HEK293 (cell line): ENCODE measurements around the gene SMIM13.

ENCODE experiments used
- CTCF ChIA-PET: fragments of 350-600 bp; formaldehyde crosslinking; extraction: SDS; loops from one replicate; lab custom pipeline; 2021; ENCODE audit warnings: antibody characterized with exemption; lab: Yijun Ruan, JAX
- POLR2A ChIA-PET: fragments of 300-600 bp; formaldehyde crosslinking; extraction: SDS; loops from one replicate; lab custom pipeline; 2020; ENCODE audit warnings: antibody characterized with exemption, inconsistent platforms; lab: Yijun Ruan, JAX
- H3K27ac ChIP-seq: fragments of 200-500 bp; sonication (Bioruptor generic); 2 replicates; pipeline ENCODE4 v1.5.1; 2014; ENCODE audit warnings: low read depth, low read length, control low read depth, inconsistent platforms; ENCODE audit errors: extremely low read depth
- H3K36me3 ChIP-seq, 2 experiments: fragments of 200-500 bp in 1 of 2; sonication (Bioruptor generic) in 1 of 2; 1 replicate in 1 of 2; 2 replicates in 1 of 2; pipeline ENCODE4 v1.5.1; 2014 to 2017; ENCODE audit warnings: inconsistent platforms in 2 of 2, low read length in 2 of 2; ENCODE audit not compliant: control insufficient read depth in 2 of 2, insufficient read depth in 1 of 2
- H3K4me1 ChIP-seq: fragments of 200-500 bp; sonication (Bioruptor generic); 2 replicates; pipeline ENCODE4 v1.5.1; 2014; ENCODE audit warnings: mild to moderate bottlenecking, low read length, inconsistent platforms; ENCODE audit not compliant: control insufficient read depth, insufficient read depth
- H3K4me3 ChIP-seq: 2 replicates; pipeline ENCODE4 v1.5.1; 2011; ENCODE audit warnings: low read depth, mild to moderate bottlenecking, control low read depth, low read length, moderate library complexity
- H3K9me3 ChIP-seq: fragments of 200-500 bp; sonication (Bioruptor generic); 2 replicates; pipeline ENCODE4 v1.5.1; 2014; ENCODE audit warnings: low read depth, low read length, inconsistent platforms; ENCODE audit not compliant: control insufficient read depth, insufficient read depth
- PRDM2 ChIP-seq: fragments of 450-650 bp; formaldehyde crosslinking; IDR thresholded peaks from 2 replicates; pipeline ENCODE4 v1.5.1; 2016; ENCODE audit warnings: missing biosample characterization, missing genetic modification characterization, borderline replicate concordance
- ZBTB11 ChIP-seq: fragments of 450-650 bp; formaldehyde crosslinking; conservative IDR thresholded peaks from 2 replicates; pipeline ENCODE4 v1.5.1; 2016; ENCODE audit warnings: low read depth, missing biosample characterization, missing genetic modification characterization
- ZFP69B ChIP-seq: fragments of 450-650 bp; formaldehyde crosslinking; IDR thresholded peaks from 2 replicates; pipeline ENCODE4 v1.5.1; 2016; ENCODE audit warnings: missing biosample characterization, missing genetic modification characterization
- ZIC2 ChIP-seq: fragments of 450-650 bp; formaldehyde crosslinking; IDR thresholded peaks from 2 replicates; pipeline ENCODE4 v1.5.1; 2016; ENCODE audit warnings: missing biosample characterization, missing genetic modification characterization
- ZNF114 ChIP-seq: fragments of 450-650 bp; formaldehyde crosslinking; IDR thresholded peaks from 2 replicates; pipeline ENCODE4 v1.5.0; 2017; ENCODE audit warnings: missing biosample characterization, missing genetic modification characterization
- ZNF132 ChIP-seq: fragments of 450-650 bp; formaldehyde crosslinking; IDR thresholded peaks from 2 replicates; pipeline ENCODE4 v1.5.1; 2017; ENCODE audit warnings: missing biosample characterization, missing genetic modification characterization, borderline replicate concordance
- ZNF184 ChIP-seq: fragments of 450-650 bp; IDR thresholded peaks from 2 replicates; pipeline ENCODE4 v1.5.1; 2018; ENCODE audit warnings: missing biosample characterization, mild to moderate bottlenecking, missing genetic modification characterization
- ZNF2 ChIP-seq: fragments of 450-650 bp; formaldehyde crosslinking; IDR thresholded peaks from 2 replicates; pipeline ENCODE4 v1.5.1; 2016; ENCODE audit warnings: missing biosample characterization, missing genetic modification characterization
- ZNF202 ChIP-seq: fragments of 450-650 bp; formaldehyde crosslinking; IDR thresholded peaks from 2 replicates; pipeline ENCODE4 v1.5.1; 2016; ENCODE audit warnings: missing biosample characterization, missing genetic modification characterization, borderline replicate concordance
- ZNF239 ChIP-seq: fragments of 450-650 bp; formaldehyde crosslinking; IDR thresholded peaks from 2 replicates; pipeline ENCODE4 v1.5.1; 2016; ENCODE audit warnings: missing biosample characterization, missing genetic modification characterization
- ZNF280D ChIP-seq: fragments of 450-650 bp; formaldehyde crosslinking; IDR thresholded peaks from 2 replicates; pipeline ENCODE4 v1.5.1; 2016; ENCODE audit warnings: missing biosample characterization, missing genetic modification characterization
- ZNF449 ChIP-seq: fragments of 450-650 bp; formaldehyde crosslinking; IDR thresholded peaks from 2 replicates; pipeline ENCODE4 v1.5.1; 2017; ENCODE audit warnings: missing biosample characterization, mild to moderate bottlenecking, missing genetic modification characterization, moderate library complexity
- ZNF555 ChIP-seq: fragments of 450-650 bp; formaldehyde crosslinking; conservative IDR thresholded peaks from 2 replicates; pipeline ENCODE4 v1.5.1; 2017; ENCODE audit warnings: missing biosample characterization, mild to moderate bottlenecking, missing genetic modification characterization, inconsistent platforms
- ZNF837 ChIP-seq: fragments of 450-650 bp; formaldehyde crosslinking; IDR thresholded peaks from 2 replicates; pipeline ENCODE4 v1.5.1; 2016; ENCODE audit warnings: missing biosample characterization, missing genetic modification characterization
- TF ChIP-seq, protein P1 (sequence below): fragments of 450-650 bp; formaldehyde crosslinking; IDR thresholded peaks from 2 replicates; pipeline ENCODE4 v1.5.1; 2016; ENCODE audit warnings: missing biosample characterization, missing genetic modification characterization

The SMIM13 gene

DNA sequence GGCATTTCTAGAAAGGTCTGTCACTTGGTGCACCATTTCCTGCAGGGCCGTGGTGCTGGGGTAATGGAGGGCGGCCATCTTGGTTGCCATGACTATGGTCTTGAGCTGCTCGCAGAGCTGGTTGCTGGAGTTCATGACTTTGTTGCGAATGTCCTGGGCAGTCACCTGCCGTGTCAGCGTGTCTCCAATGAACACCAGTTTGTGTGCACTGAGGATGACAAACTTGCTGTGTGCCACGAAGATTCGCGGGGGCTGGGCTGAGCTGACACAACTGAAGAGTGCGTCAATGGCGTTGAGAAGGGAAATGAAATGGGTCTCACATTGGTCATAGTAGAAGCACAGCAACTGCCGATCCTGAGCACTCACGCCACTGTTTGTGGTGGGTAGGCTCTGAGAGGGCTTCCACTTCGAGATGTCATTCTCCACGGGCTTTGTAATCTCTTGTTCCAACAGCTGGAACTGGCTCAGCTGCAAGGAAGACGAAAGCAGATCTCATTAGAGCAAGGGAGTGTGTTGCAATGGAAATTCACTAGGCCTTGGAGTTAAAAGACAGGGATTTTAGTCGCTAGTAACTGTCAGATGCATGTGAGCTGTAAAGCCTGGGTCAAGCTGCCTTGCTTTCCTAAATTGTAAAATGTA, 91.7 kb downstream of the SMIM13 start (continued):
- no peak for TF ChIP-seq ZNF280D (tag by site-specific recombination)

- CTCF ChIA-PET = interaction anchor here (0.6 to 3.6 kb wide), 2 partner anchors 13 to 310 kb away, joined by 3 to 34 read pairs; no protein-coding TSS in a partner anchor
Observed at GRCh38 chr6:11187301-11187700, 93.7 kb downstream of the SMIM13 start.

More at GRCh38 chr6:11187301-11187700, 93.7 kb downstream of the SMIM13 start:
- Histone ChIP-seq H3K36me3 (peaks cover 5 to 66% of the 10 kb centered on the region in 2 experiments; a peak in 2 of 3 replicates), H3K4me3 (no peak overlapping the region), H3K9me3 (no peaks in the 10 kb centered on the region), H3K4me1 (no peaks in the 10 kb centered on the region), H3K27ac (no peak overlapping the region)
- POLR2A ChIA-PET = no interaction called here
- TF ChIP-seq ZIC2 (tag by site-specific recombination) (no peak), ZNF2 (tag by site-specific recombination) (no peak), ZBTB11 (tag by site-specific recombination) (no peak), PRDM2 (tag by site-specific recombination) (no peak), ZNF837 (no peak), ZFP69B (tag by site-specific recombination) (no peak), ZNF239 (tag by site-specific recombination) (no peak), ZNF114 (tag by site-specific recombination) (no peak), ZNF449 (no peak), ZNF555 (tag by site-specific recombination) (no peak), ZNF184 (tag by site-specific recombination) (no peak), ZNF132 (no peak), ZNF202 (no peak)
- TF ChIP-seq, protein P1, sequence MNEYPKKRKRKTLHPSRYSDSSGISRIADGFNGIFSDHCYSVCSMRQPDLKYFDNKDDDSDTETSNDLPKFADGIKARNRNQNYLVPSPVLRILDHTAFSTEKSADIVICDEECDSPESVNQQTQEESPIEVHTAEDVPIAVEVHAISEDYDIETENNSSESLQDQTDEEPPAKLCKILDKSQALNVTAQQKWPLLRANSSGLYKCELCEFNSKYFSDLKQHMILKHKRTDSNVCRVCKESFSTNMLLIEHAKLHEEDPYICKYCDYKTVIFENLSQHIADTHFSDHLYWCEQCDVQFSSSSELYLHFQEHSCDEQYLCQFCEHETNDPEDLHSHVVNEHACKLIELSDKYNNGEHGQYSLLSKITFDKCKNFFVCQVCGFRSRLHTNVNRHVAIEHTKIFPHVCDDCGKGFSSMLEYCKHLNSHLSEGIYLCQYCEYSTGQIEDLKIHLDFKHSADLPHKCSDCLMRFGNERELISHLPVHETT = no peak
